Parathyroid adenoma (tissue), 2 donors: ENCODE measurements around the gene SUCLA2.

Experiments used
- H2AFZ ChIP-seq: fragments of 300-600 bp; sonication (generic); one replicate; pipeline ENCODE4 v1.7.0; 2017; ENCODE audit warnings: antibody characterized with exemption, mild to moderate bottlenecking
- H3K27ac ChIP-seq: fragments of 300-600 bp; sonication (generic); one replicate; pipeline ENCODE4 v1.7.0; 2017
- H3K27me3 ChIP-seq: fragments of 300-600 bp; sonication (generic); one replicate; pipeline ENCODE4 v1.7.0; 2017; ENCODE audit warnings: low read length; ENCODE audit not compliant: control insufficient read depth, insufficient read depth
- H3K36me3 ChIP-seq: fragments of 300-600 bp; sonication (generic); one replicate; pipeline ENCODE4 v1.7.0; 2017; ENCODE audit warnings: low read length; ENCODE audit not compliant: control insufficient read depth, insufficient read depth
- H3K4me1 ChIP-seq: fragments of 300-600 bp; sonication (generic); one replicate; pipeline ENCODE4 v1.7.0; 2017; ENCODE audit warnings: control low read depth
- H3K4me2 ChIP-seq: fragments of 300-600 bp; sonication (generic); one replicate; pipeline ENCODE4 v1.7.0; 2017; ENCODE audit warnings: low read length
- H3K4me3 ChIP-seq: fragments of 300-600 bp; sonication (generic); one replicate; pipeline ENCODE4 v1.7.0; 2017; ENCODE audit warnings: low read depth, low read length
- H3K79me2 ChIP-seq: fragments of 300-600 bp; sonication (generic); one replicate; pipeline ENCODE4 v1.7.0; 2017; ENCODE audit warnings: control low read depth
- H3K9ac ChIP-seq: fragments of 300-600 bp; sonication (generic); one replicate; pipeline ENCODE4 v1.7.0; 2017; ENCODE audit warnings: mild to moderate bottlenecking
- H3K9me3 ChIP-seq: fragments of 300-600 bp; sonication (generic); one replicate; pipeline ENCODE4 v1.7.0; 2017; ENCODE audit warnings: low read length; ENCODE audit not compliant: control insufficient read depth
- CTCF ChIP-seq: fragments of 300-600 bp; sonication (generic); IDR thresholded peaks from one replicate; pipeline ENCODE4 v1.7.0; 2017; ENCODE audit warnings: antibody characterized with exemption, mild to moderate bottlenecking
- donor health status: primary hyperparathyroidism.

The SUCLA2 gene

GRCh38 chr13:48029859-48030258, 28.8 kb upstream of the SUCLA2 start:
- no peaks in the 10 kb centered on the region for H3K9me3 ChIP-seq
- TF ChIP-seq CTCF = no peak
- no peak overlapping the region for H3K27ac ChIP-seq
- H3K79me2 ChIP-seq = no peaks in the 10 kb centered on the region
- H3K27me3 ChIP-seq = no peaks in the 10 kb centered on the region
- no peak overlapping the region for H3K9ac ChIP-seq
- no peak overlapping the region for H2AFZ ChIP-seq
- H3K4me3 ChIP-seq = no peak overlapping the region
- H3K36me3 ChIP-seq = no peaks in the 10 kb centered on the region
- H3K4me1 ChIP-seq = no peaks in the 10 kb centered on the region
- H3K4me2 ChIP-seq = no peak overlapping the region

- no peak for TF ChIP-seq CTCF
These were observed 27.0 kb upstream of the SUCLA2 start for GRCh38 chr13:48028066-48028465.

GRCh38 chr13:48019796-48020195, 18.7 kb upstream of the SUCLA2 start:
- no peak overlapping the region for H3K4me2 ChIP-seq
- no peaks in the 10 kb centered on the region for H3K79me2 ChIP-seq
- no peaks in the 10 kb centered on the region for H3K36me3 ChIP-seq
- H3K4me1 ChIP-seq = no peaks in the 10 kb centered on the region
- H3K9ac ChIP-seq = no peak overlapping the region
- no peak overlapping the region for H2AFZ ChIP-seq
- H3K27ac ChIP-seq = no peak overlapping the region
- H3K27me3 ChIP-seq = no peaks in the 10 kb centered on the region
- no peaks in the 10 kb centered on the region for H3K9me3 ChIP-seq
- no peak for TF ChIP-seq CTCF
- no peak overlapping the region for H3K4me3 ChIP-seq

More at GRCh38 chr13:48028066-48028465, 27.0 kb upstream of the SUCLA2 start:
- no peaks in the 10 kb centered on the region for H3K27me3 ChIP-seq
- H3K27ac ChIP-seq = no peak overlapping the region
- H3K9ac ChIP-seq = no peak overlapping the region
- H3K4me1 ChIP-seq = no peaks in the 10 kb centered on the region
- no peaks in the 10 kb centered on the region for H3K36me3 ChIP-seq
- no peak overlapping the region for H2AFZ ChIP-seq
- H3K9me3 ChIP-seq = no peaks in the 10 kb centered on the region
- no peaks in the 10 kb centered on the region for H3K79me2 ChIP-seq
- H3K4me2 ChIP-seq = no peak overlapping the region
- H3K4me3 ChIP-seq = no peak overlapping the region

- Histone ChIP-seq H3K36me3 (no peaks in the 10 kb centered on the region), H3K4me1 (no peaks in the 10 kb centered on the region), H3K79me2 (no peaks in the 10 kb centered on the region), H3K4me3 (no peak overlapping the region), H3K9me3 (no peaks in the 10 kb centered on the region), H3K27ac (no peak overlapping the region), H3K9ac (no peak overlapping the region), H3K4me2 (no peak overlapping the region), H2AFZ (no peak overlapping the region), H3K27me3 (no peaks in the 10 kb centered on the region)
- TF ChIP-seq CTCF = no peak
These were observed 17.6 kb upstream of the SUCLA2 start for GRCh38 chr13:48018637-48019036.

GRCh38 chr13:48014359-48014758, 13.3 kb upstream of the SUCLA2 start:
- Histone ChIP-seq H3K27me3 (no peaks in the 10 kb centered on the region), H3K9ac (no peak overlapping the region), H3K4me3 (no peak overlapping the region), H3K4me2 (no peak overlapping the region), H3K4me1 (no peaks in the 10 kb centered on the region), H2AFZ (no peak overlapping the region), H3K27ac (no peak overlapping the region), H3K36me3 (no peaks in the 10 kb centered on the region), H3K79me2 (no peaks in the 10 kb centered on the region), H3K9me3 (no peaks in the 10 kb centered on the region)
- TF ChIP-seq CTCF = no peak
